Effector CD8-positive, alpha-beta T cell (primary cell): ENCODE data around the gene TMEM178B.

Experiments
- DNase-seq: peaks from one replicate; lab custom pipeline; 2025; lab: John Stamatoyannopoulos, UW

Gene TMEM178B

GRCh38 chr7:141468341-141468740 lies 394.5 kb downstream of the TMEM178B start:
- DNase-seq: no peak

- no peak for DNase-seq
These were observed 401.8 kb downstream of the TMEM178B start for GRCh38 chr7:141475679-141476078.

- no peak for DNase-seq
These were observed 404.0 kb downstream of the TMEM178B start for GRCh38 chr7:141477865-141478264.

- DNase-seq: no peak
These were observed 405.0 kb downstream of the TMEM178B start for GRCh38 chr7:141478845-141479244.

- no peak for DNase-seq
These were observed 407.1 kb downstream of the TMEM178B start for GRCh38 chr7:141480953-141481352.

GRCh38 chr7:141481971-141482370 lies 408.1 kb downstream of the TMEM178B start:
- no peak for DNase-seq

GRCh38 chr7:141483044-141483443 lies 409.2 kb downstream of the TMEM178B start:
- DNase-seq: no peak

GRCh38 chr7:141484907-141485306 lies 411.0 kb downstream of the TMEM178B start:
- DNase-seq: no peak

GRCh38 chr7:141486959-141487358 lies 413.1 kb downstream of the TMEM178B start:
- DNase-seq: no peak

GRCh38 chr7:141490474-141490873 lies 416.6 kb downstream of the TMEM178B start:
- DNase-seq: no peak

GRCh38 chr7:141495057-141495456 lies 421.2 kb downstream of the TMEM178B start:
- no peak for DNase-seq

- no peak for DNase-seq
These were observed 423.5 kb downstream of the TMEM178B start for GRCh38 chr7:141497391-141497790.

GRCh38 chr7:141500608-141501007 lies 426.7 kb downstream of the TMEM178B start:
- DNase-seq: no peak

- DNase-seq: no peak
These were observed 427.6 kb downstream of the TMEM178B start for GRCh38 chr7:141501451-141501850.

- DNase-seq: no peak
These were observed 437.4 kb downstream of the TMEM178B start for GRCh38 chr7:141511316-141511675.

GRCh38 chr7:141511676-141512396 lies 438.0 kb downstream of the TMEM178B start:
- no peak for DNase-seq

- no peak for DNase-seq
These were observed 438.7 kb downstream of the TMEM178B start for GRCh38 chr7:141512597-141512996.

- no peak for DNase-seq
These were observed 439.9 kb downstream of the TMEM178B start for GRCh38 chr7:141513720-141514119.

- no peak for DNase-seq
These were observed 442.1 kb downstream of the TMEM178B start for GRCh38 chr7:141515941-141516340.

- no peak for DNase-seq
These were observed 445.8 kb downstream of the TMEM178B start for GRCh38 chr7:141519623-141520022.

- DNase-seq: no peak
These were observed 448.9 kb downstream of the TMEM178B start for GRCh38 chr7:141522657-141523342.

GRCh38 chr7:141525973-141526514 lies 452.2 kb downstream of the TMEM178B start:
- DNase-seq: no peak

- DNase-seq: no peak
These were observed 453.2 kb downstream of the TMEM178B start for GRCh38 chr7:141527076-141527475.
